GM12891 (cell line): ENCODE measurements around the gene SMPX.

Source experiments
- DNase-seq: peaks from one replicate; pipeline ENCODE4 v3.0.0; 2011; ENCODE audit warnings: low spot score; ENCODE audit not compliant: insufficient read length
- FAIRE-seq: peaks from 2 replicates; lab custom pipeline; 2011; peaks lifted over from hg19 to GRCh38; lab: Jason Lieb, UNC
- PAX5 ChIP-seq: IDR thresholded peaks from 2 replicates; pipeline ENCODE4 v1.6.1; 2011; ENCODE audit warnings: low read length, moderate library complexity, mild to moderate bottlenecking; ENCODE audit not compliant: insufficient read depth, severe bottlenecking
- POLR2A ChIP-seq: IDR thresholded peaks from 2 replicates; pipeline ENCODE4 v1.6.1; 2011; ENCODE audit warnings: low read depth, low read length, control low read depth
- POLR2AphosphoS5 ChIP-seq: IDR thresholded peaks from 2 replicates; pipeline ENCODE4 v1.6.1; 2011; ENCODE audit warnings: low read depth, low read length, control low read depth
- POU2F2 ChIP-seq: IDR thresholded peaks from 2 replicates; pipeline ENCODE4 v1.6.1; 2011; ENCODE audit warnings: low read depth, mild to moderate bottlenecking, control low read depth, low read length, moderate library complexity
- SPI1 ChIP-seq: IDR thresholded peaks from 2 replicates; pipeline ENCODE4 v1.6.1; 2011; ENCODE audit warnings: low read depth, low read length, control low read depth
- TAF1 ChIP-seq: IDR thresholded peaks from 2 replicates; pipeline ENCODE4 v1.6.1; 2011; ENCODE audit warnings: low read depth, low read length, control low read depth

Gene SMPX

DNA sequence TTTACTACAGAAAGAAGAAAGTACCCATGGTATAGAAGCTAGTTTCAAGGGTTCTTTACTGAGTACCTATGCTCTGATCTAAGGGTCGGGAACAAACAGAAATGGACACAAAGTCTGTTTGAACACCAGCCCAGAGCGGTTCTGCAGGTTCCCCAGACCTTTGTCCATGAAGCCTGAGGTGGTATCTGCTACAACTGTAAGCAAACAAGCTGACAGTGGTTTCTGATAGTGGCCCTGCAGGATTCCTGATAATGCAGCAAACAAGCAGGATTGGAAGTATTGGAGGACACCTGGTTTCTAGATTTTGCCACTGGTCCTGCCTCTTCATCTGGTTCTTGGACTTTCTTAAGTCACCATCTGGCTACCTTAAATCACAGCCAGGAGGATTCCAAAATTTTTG is 23.7 kb downstream of the SMPX start:
- DNase-seq (no peak), FAIRE-seq (no peak)
- no peak for TF ChIP-seq POLR2AphosphoS5

GRCh38 chrX:21733705-21734104 is 24.2 kb downstream of the SMPX start:
- TF ChIP-seq TAF1 (no peak), POU2F2 (no peak)
- DNase-seq (no peak), FAIRE-seq (no peak)

DNA sequence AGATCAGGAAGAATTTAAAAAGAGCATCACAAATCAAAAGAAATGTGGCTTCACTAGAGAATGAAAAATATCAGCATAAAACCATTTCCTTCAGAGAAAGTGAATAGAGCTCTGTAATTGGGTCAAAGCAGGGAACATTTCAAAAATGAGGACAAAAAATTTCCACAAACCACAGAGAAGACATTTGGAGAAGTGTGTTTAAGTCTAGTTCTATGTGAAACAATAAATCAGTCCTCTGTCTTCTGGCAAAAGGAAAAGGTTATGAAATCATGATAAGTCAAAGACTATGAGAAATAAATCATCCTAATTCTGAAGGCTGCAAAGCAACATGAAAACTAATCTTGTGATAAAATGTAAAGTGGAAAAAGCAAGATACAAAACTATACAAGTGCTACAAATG is 27.9 kb downstream of the SMPX start:
- no peak for TF ChIP-seq PAX5
- no peak for TF ChIP-seq SPI1
- TF ChIP-seq TAF1 = no peak
- no peak for TF ChIP-seq POLR2AphosphoS5
- TF ChIP-seq POLR2A = no peak
- no peak for TF ChIP-seq POU2F2
- FAIRE-seq (no peak), DNase-seq (no peak)

DNA sequence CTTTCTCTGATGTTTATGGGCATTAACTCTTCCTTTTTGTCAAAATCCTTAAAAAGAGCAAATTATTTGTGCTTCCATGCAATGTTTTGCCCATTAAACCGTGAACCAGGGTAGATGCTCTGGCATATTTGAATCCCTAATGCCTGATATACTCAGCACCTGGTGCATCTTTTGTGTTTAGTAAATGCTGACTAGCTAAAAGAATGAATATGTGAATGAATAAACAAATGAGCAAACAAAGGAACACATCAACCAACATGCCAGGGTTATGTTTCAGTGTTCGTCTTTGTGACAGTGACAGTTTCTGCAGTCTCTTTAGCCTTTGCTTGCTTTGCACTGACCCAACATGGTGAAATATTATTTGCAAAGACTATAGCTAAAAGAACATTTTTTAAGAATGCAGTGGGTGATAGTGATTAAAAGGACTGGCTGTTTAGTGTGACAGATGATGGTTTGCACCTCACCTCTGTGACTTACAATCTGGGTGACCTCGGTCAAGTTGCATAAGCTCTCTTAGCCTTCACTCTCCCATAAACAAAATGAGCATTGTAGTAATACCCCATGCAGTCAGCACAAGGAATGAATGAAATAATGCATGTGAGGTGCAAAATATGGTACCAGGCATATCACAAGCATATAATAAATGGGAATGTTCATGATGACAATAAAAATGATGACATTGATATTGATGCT is 29.5 kb downstream of the SMPX start:
- no peak for TF ChIP-seq POLR2A
- DNase-seq (no peak), FAIRE-seq (no peak)

DNA sequence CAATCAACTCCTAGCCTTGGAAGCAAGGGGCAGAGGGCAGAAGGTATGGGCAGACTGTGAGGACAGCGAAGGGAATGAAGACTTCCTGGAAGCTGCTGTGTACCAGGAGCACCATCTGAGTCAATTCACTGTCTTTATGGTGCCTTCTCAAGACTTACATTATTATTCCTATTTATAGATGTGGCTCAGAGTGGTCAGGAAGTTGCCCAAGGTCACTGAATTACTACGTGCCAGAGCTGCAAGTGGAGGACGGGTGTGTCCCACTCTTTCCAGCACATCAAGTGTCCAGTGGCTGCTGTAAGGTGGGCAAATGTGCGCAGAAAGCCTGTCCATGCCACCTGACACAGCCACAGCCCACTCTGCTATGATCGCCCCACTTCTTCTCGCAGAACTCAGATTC is 32.0 kb downstream of the SMPX start:
- FAIRE-seq (no peak), DNase-seq (no peak)
- TF ChIP-seq TAF1 (no peak), POU2F2 (no peak), PAX5 (no peak), POLR2AphosphoS5 (no peak), POLR2A (no peak), SPI1 (no peak)

DNA sequence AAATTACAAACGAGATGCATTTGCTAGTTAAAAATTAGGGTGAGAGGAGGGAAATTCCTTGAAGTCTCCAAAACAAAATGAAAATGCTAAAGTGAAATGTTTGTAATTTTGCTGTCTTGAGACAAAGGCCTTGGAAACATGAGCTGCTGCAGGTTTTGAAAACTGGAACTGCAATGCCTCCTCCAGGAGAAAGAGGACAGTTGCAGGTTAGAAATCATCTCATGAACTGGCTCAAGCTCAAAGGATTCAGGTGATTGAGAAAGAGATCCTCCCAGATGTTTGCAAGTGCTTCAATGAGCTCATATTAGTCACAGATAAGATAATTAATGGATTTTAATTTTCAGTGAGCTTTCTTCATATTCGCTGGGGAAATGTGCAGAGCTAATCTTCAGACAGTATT is 32.4 kb downstream of the SMPX start:
- no peak for TF ChIP-seq PAX5
- no peak for TF ChIP-seq TAF1
- no peak for TF ChIP-seq SPI1
- no peak for TF ChIP-seq POU2F2
- TF ChIP-seq POLR2AphosphoS5 = no peak
- no peak for TF ChIP-seq POLR2A
- FAIRE-seq (no peak), DNase-seq (no peak)

- DNase-seq = no peak
- TF ChIP-seq POLR2AphosphoS5 = no peak
- no peak for TF ChIP-seq PAX5
- no peak for TF ChIP-seq SPI1
- no peak for TF ChIP-seq POLR2A
- no peak for TF ChIP-seq TAF1
- no peak for TF ChIP-seq POU2F2
- FAIRE-seq = no peak
These were observed 34.1 kb downstream of the SMPX start for GRCh38 chrX:21723814-21724213.

DNA sequence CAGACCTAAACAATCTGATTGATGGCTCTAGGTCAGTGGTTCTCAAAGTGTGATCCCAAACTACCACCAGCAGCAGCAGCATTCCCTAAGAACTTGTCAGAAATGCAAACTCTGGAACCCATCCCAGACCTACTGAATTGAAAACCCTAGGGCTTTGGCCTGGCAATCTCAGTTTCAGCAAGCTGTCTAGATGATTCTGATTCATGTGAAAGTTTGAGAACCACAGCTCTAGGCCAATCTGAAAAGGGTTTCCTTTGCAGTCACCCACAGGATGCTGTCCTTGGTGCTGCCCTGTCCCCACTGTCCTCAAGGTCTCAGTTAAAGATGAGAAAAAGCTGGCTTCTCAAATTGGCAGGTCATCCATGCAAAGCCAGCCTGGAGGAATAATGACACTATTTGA is 34.8 kb downstream of the SMPX start:
- no peak for DNase-seq
- TF ChIP-seq POLR2A (no peak), SPI1 (no peak)
- FAIRE-seq = no peak

- no peak for DNase-seq
- TF ChIP-seq PAX5 (no peak), TAF1 (no peak), POU2F2 (no peak), SPI1 (no peak), POLR2A (no peak), POLR2AphosphoS5 (no peak)
- no peak for FAIRE-seq
These were observed 36.7 kb downstream of the SMPX start for GRCh38 chrX:21721195-21721594.

DNA sequence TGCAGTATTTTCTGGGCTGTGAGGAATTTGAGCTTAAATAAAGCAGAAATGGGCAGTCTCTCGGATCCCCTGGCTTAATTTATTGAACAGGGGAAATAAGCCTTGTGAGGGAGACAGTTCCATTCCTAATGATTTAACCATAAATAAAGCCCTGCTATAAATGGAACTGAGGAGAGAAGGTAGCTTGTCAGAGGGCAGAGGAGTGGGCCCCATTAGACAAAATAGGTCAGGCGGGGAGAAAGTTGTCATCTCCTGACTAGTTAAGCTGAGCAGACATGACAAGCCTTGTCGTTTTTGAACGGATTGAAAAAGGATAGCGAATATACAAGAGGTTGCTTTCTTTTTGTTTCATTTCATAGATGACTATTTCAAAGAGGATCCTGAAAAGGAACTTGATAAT is 39.3 kb downstream of the SMPX start:
- FAIRE-seq = no peak
- DNase-seq = no peak
- TF ChIP-seq TAF1 (no peak), PAX5 (no peak), POLR2A (no peak), POLR2AphosphoS5 (no peak), SPI1 (no peak), POU2F2 (no peak)

- no peak for DNase-seq
- FAIRE-seq = no peak
- no peak for TF ChIP-seq SPI1
- TF ChIP-seq TAF1 = no peak
- no peak for TF ChIP-seq POLR2AphosphoS5
- no peak for TF ChIP-seq PAX5
- TF ChIP-seq POU2F2 = no peak
- TF ChIP-seq POLR2A = no peak
These were observed 40.1 kb downstream of the SMPX start for GRCh38 chrX:21717802-21718201.

GRCh38 chrX:21715825-21716224 is 42.1 kb downstream of the SMPX start:
- FAIRE-seq (no peak), DNase-seq (no peak)
- TF ChIP-seq SPI1 (no peak), PAX5 (no peak), POU2F2 (no peak), POLR2AphosphoS5 (no peak), TAF1 (no peak), POLR2A (no peak)
